Lower leg skin (tissue), 4 donors: ENCODE data around the gene ZNF407. TPM values are rescaled to one million over a fixed set of nuclear protein-coding genes. Genes with fewer than 3 reads are reported as not detected.

Experiments
- DNase-seq, 2 donors: peaks; one replicate each; pipeline ENCODE4 v3.0.0-alpha.2; 2019; ENCODE audit warnings: low spot score in 2 of 2
- H3K4me3 ChIP-seq: fragments of 200-600 bp; sonication (generic); 2 replicates; pipeline ENCODE4 v1.5.1; 2017; ENCODE audit warnings: mild to moderate bottlenecking, low read depth; ENCODE audit not compliant: poor library complexity, severe bottlenecking
- POLR2A ChIP-seq, 2 donors: fragments of 450-650 bp; IDR thresholded peaks; one replicate each; pipeline ENCODE4 v1.6.1; 2016 to 2017; ENCODE audit warnings: antibody characterized with exemption in 2 of 2, mild to moderate bottlenecking in 1 of 2, moderate library complexity in 1 of 2
- WGBS, 2 donors: methylation state at CpG; one replicate each; pipeline ENCODE4 v1.1.5; 2018; 5-methylcytosine and 5-hydroxymethylcytosine counted together
- intact Hi-C: fragments of 100-400 bp; cut with DNase I; formaldehyde crosslinking; loops from one replicate; pipeline ENCODE4 v1.15.0; 2023; ENCODE audit warnings: low total_unique reads
- total RNA-seq, 4 donors: library from RNA; depleted of rRNA; stranded (reverse); fragments of >200 nt; gene quantifications; one replicate each; pipeline ENCODE4 v1.1.0, GENCODE V29; 2016
- TF ChIP-seq, protein P1 (sequence below), 3 donors: fragments of 450-650 bp; IDR thresholded peaks; one replicate each; pipeline ENCODE4 v1.5.1; 2016; ENCODE audit warnings: antibody characterized with exemption in 3 of 3, mild to moderate bottlenecking in 3 of 3, moderate library complexity in 2 of 3

Gene ZNF407
- total RNA-seq, 4 donors from 2014 or later, result 7.0 to 13.9 (median 10.9) TPM

DNA sequence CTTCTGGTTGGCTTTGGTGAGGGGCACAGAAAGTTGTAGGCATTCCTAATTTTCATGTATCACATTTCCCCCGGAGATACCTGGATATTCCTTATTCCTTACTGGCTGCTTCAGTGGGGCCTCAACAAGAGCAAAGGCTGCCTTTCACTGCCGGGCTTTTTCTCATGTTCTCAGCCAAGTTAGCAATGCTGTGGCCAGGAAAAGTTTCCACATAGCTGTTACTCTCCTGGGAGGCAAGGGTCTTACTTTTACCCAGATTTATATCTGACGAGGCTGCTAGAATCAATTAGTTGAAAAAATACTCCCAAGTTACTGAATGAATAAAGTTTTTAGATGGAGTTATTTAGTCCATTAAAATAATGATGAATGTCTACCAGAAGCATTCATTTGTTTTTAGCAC lies 230.5 kb downstream of the ZNF407 start:
- TF ChIP-seq, protein P1, sequence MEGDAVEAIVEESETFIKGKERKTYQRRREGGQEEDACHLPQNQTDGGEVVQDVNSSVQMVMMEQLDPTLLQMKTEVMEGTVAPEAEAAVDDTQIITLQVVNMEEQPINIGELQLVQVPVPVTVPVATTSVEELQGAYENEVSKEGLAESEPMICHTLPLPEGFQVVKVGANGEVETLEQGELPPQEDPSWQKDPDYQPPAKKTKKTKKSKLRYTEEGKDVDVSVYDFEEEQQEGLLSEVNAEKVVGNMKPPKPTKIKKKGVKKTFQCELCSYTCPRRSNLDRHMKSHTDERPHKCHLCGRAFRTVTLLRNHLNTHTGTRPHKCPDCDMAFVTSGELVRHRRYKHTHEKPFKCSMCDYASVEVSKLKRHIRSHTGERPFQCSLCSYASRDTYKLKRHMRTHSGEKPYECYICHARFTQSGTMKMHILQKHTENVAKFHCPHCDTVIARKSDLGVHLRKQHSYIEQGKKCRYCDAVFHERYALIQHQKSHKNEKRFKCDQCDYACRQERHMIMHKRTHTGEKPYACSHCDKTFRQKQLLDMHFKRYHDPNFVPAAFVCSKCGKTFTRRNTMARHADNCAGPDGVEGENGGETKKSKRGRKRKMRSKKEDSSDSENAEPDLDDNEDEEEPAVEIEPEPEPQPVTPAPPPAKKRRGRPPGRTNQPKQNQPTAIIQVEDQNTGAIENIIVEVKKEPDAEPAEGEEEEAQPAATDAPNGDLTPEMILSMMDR (IDR thresholded peaks at IDR 0.05), result no peak
- TF ChIP-seq POLR2A (IDR thresholded peaks at IDR 0.05), result no peak
- DNase-seq, result no peak
- intact Hi-C loops, result no loop called here
- 48 to 63% methylated on average over 3 of the region's 3 CpGs for WGBS, 2 donors
- no peak overlapping the region for H3K4me3 ChIP-seq

DNA sequence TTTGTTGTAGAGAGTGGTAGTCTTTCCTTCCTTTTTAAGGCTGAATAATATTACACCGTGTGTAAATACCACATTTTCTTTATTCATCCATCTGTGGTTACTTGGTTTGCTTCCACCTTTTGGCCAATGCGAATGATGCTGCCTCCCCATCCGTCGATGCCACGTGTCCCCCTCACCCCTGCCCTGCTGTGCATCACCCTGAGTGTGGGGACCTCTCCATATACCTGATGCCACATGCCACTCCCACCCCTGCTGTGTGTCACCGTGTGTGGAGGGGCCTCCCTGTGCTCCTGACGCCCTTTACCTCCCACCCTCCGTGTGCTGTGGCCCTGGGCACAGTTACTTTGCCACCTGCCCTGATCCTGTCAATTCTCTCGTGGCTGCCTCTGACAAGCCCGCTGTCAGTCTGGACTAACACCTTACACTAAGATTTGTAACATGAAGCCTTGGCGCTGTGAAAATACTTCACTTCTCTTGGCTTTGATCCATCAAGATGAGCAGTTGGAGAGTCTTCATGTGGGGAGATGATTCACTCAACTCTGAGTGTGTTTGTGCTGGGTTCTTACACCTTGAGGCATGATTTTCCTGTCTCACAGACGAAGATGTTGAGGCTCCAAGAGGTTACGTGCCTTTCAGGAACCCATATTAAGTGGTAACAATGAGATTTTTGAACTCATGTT lies 234.0 kb downstream of the ZNF407 start:
- TF ChIP-seq, protein P1 (IDR thresholded peaks at IDR 0.05), result no peak
- no peak for TF ChIP-seq POLR2A (IDR thresholded peaks at IDR 0.05)
- 68 to 70% methylated on average over 13 of the region's 13 CpGs for WGBS, 2 donors
- no peak for DNase-seq
- intact Hi-C loops, result no loop called here
- H3K4me3 ChIP-seq, result no peak overlapping the region

DNA sequence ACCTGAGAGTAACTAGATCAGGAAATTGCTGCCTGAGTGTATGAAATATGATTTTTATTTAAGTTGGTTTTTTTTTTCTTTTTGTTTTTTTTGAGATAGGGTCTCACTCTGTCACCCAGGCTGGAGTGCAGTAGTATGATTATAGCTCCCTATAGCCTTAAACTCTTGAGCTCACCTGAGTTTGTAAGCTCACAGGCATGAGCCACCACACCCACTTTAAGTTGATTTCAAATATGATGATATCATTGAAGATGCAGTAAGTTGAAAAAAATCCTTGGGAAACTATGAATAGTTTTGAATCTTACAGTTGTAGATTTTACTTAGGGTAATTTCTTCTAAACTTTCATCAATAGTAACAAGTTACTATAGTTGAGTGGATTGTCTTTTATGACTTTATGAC lies 234.7 kb downstream of the ZNF407 start:
- no peak for DNase-seq
- intact Hi-C loops, result no loop called here
- no peak overlapping the region for H3K4me3 ChIP-seq
- no peak for TF ChIP-seq POLR2A (IDR thresholded peaks at IDR 0.05)
- TF ChIP-seq, protein P1 (IDR thresholded peaks at IDR 0.05), result no peak

DNA sequence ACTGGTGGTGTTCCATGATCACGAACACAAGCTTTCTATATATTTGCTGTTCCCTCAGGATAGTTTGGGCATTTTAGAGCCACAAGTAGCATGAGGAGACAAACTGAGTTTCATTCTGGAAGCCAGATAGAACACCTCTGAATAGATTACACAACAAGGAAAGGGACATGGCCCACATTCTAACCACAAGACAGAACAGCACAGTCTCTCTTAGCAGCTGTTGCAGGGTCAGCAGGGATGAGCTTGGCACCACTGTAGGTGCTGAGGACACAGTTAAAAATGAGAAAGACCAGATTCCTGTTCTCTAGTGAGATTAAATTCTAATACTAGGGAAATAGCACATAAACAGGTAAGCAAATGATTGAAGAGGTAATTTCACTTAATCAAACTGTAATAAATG lies 235.3 kb downstream of the ZNF407 start:
- intact Hi-C loops, result no loop called here
- 96 to 98% methylated on average over 1 of the region's 1 CpG for WGBS, 2 donors
- no peak overlapping the region for H3K4me3 ChIP-seq
- DNase-seq, result no peak
- TF ChIP-seq, protein P1 (IDR thresholded peaks at IDR 0.05), result no peak
- TF ChIP-seq POLR2A (IDR thresholded peaks at IDR 0.05), result no peak

DNA sequence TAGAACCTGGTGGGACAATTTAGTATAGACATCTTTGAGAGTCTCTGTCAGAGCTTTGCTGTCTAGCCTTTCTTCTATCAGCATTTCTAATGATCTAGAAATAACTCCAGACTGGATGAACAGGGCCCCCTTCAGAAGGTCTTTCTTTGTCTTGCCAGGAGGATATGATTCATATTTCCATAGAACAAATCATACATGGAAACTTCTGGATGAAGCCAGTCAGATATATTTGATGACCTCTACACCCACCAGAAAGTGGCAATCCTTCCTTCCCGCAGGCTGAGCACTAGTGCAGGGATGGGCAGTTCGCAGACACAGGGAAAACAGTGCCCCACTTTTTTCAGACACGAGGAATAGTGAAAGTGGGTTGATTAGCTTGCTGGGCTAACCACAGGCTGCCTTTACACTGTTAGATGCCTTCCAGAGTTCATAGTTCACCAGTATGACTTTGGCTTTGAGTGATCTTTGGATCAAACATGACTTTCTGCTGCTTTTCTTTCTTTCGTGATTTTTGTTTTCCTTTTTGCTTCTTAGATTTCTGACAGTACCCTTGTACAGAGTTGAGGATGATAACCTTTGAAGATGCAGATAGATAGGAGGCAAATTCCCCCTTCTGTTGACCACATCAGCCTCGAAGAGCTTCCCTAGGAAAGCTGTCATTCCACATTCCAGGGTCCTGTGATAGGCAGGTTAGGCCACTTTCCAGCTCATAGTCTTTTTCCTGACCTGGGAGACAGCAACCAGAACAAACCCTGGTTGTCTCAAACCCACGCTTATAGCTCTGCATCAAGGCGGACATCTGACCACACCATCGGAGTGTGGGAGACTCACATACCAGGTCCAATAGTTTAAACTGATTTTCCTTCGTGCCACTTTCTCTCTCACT lies 237.0 kb downstream of the ZNF407 start:
- no peak overlapping the region for H3K4me3 ChIP-seq
- DNase-seq, result no peak
- TF ChIP-seq POLR2A (IDR thresholded peaks at IDR 0.05), result no peak
- TF ChIP-seq, protein P1 (IDR thresholded peaks at IDR 0.05), result no peak
- intact Hi-C loops, result no loop called here
- 86 to 88% methylated on average over 9 of the region's 9 CpGs for WGBS, 2 donors
